H4 (cell line): ENCODE results near the gene KSR1. TPM values are rescaled to one million over a fixed set of nuclear protein-coding genes. Genes with fewer than 3 reads are reported as not detected.
"Not testable (repeated sequence)": the region's sequence is repeated elsewhere in the genome, so short reads cannot be mapped to it uniquely, and the experiment has no call there.

Experiments used
- DNase-seq: peaks from one replicate; pipeline ENCODE4 v3.0.0-alpha.2; 2015; ENCODE audit warnings: low spot score
- total RNA-seq: library from RNA; depleted of rRNA; stranded (reverse); fragments of >200 nt; shearing (Covaris generic); gene quantifications from 2 replicates; pipeline ENCODE4 v1.2.3, GENCODE V29; 2014

Gene KSR1
- total RNA-seq, 1 experiment from 2014 or later, result 3.9 TPM

- no peak for DNase-seq
Measured at GRCh38 chr17:27454089-27454488, 2.2 kb upstream of the KSR1 start.

GRCh38 chr17:27455236-27455913 lies 873 bp upstream of the KSR1 start:
- DNase-seq, result no peak

- DNase-seq, result no peak
Measured at GRCh38 chr17:27456681-27457359, 572 bp downstream of the KSR1 start.

DNA sequence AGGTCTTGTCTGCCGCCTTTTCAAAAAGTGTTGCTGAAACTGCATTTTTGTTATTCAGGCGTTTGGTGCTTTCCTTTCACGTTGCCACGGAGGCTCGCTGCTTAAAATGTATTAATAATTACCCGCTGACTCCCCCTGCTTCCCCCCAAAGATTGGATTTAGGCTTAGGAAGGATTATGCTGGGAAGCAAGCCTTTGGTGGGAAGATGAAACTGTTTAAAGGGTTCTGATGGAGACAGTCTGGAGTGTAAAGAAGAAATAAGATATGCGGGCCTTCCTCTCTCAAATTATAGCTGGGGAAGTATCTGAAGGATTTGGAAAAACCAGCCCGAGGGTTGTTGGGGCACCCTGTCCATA lies 1.1 kb downstream of the KSR1 start:
- DNase-seq, result no peak

- no peak for DNase-seq
Measured at GRCh38 chr17:27457731-27458523, 1.7 kb downstream of the KSR1 start.

DNA sequence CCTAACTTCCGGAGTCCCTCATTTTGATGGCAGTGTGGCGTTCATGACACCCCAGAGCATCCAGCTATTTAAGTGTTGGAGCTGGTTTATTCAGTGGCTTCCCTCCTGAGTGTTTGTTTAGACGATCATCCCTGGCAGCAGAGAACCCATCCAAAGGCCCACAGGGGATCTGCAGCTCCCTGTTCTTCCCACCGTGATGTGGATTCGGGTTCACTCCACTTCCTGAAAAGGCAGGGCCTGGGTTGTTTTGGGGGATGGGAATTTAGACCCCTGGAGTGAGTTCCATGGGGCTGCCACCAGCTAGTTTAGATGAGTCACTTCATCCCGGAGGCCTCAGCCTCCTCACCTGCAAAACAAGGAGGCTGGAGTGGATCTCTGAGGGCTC lies 2.3 kb downstream of the KSR1 start:
- no peak for DNase-seq

DNA sequence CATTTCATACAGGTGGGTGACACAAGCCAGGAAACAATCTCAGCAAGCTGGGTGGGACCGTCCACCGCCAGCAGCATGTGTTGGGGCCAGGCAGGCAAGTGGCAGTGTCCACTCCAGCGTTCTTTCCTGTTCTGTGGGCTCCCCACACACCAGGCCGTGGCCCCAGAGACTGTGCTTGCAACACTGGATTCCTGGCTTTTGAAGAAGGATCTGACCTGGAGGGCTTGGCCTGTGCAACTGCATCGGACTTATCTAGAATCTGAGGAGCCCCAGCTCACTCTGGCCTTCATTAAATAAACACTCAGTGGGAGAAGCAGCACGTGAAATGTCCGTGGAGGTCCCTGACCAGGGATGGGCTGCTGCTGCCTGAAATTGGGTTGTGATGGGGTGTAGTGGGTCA lies 3.2 kb downstream of the KSR1 start:
- DNase-seq, result no peak

DNA sequence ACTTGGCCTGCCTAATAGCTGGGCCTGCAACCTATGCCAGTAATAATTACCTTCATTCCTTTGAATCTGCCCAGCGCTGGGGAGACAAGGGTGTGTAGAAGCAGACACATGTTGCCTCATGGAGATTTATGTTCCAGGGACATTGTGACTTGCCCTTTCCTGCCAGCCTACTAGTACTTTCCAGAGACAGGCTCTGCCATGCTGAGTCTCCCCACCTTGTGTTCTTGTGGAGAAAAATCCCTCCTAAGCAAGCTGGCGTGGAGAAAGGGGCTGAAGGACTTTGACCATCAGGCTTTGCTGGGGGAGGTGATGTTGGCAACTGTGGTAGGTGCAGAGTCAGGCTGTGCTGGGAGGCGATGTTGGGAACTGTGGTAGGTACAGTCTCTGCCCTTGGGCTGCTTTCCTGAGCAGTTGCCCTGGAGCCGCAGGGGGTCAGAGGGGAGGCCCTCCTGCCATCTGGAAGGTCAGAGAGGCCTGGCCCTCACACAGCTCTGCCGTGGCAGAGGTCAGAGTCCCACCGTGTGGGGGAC lies 4.0 kb downstream of the KSR1 start:
- DNase-seq, result no peak

- DNase-seq, result no peak
Measured at GRCh38 chr17:27461192-27461859, 5.1 kb downstream of the KSR1 start.

DNA sequence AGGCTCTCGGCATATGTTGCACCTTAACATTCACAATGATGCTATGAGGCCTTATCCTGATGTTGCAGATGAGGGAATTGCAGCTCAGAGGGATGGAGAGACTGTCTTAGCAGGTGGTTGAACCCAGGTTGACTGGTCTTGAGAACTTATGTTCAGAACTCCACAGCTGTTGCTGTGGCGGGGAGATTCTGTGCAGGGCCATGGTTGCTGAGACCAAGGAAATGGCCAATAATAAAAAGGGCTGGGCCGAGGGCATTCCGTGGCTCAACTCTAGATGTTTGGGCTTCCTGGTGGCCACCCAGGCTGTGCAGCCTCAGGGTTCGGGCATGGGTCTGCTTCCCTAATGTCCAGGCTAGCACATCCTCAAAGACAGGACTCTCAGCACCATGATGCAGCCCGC lies 5.9 kb downstream of the KSR1 start:
- DNase-seq, result no peak

DNA sequence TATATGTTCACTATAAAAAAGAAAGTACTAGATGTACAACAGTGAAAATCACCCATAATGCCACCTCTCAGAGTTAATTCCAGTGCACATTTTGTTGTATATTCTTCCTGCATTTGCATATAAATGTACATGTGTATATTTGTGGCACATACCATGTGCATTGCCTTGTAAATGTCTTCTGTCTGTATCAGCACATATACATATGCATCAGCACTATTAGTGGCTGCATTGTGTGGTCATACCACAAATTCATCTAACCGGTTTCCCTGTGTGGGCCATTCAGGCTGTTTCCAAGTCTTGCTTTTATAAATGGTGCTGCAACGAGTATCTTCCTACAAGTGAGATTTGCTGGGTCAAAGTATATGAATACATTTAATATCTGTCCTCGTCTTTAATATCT lies 6.5 kb downstream of the KSR1 start:
- DNase-seq, result no peak

GRCh38 chr17:27463235-27463677 lies 7.0 kb downstream of the KSR1 start:
- peak; percentile 71 for DNase-seq

DNA sequence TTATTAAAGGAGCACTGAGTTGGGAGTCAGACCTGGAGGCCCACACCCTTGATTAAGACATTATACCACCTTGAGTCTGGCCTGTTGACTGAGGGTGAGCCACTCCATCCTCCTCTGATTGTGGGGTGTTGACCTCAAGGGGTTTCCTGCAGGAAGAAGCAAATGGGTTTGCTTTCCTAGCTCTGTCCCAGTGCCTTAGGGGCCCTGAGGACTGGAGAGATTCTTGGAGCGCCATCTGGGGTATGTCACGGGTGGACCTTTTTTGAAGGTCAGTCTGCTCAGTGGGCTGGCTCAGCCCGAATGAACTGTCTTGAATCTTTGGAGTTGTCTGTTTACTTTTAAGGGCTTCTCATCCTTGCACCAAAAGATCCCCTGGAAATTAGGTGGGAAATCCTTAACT lies 7.8 kb downstream of the KSR1 start:
- DNase-seq, result not testable (repeated sequence)

GRCh38 chr17:27464431-27464830 lies 8.2 kb downstream of the KSR1 start:
- no peak for DNase-seq

GRCh38 chr17:27465875-27466274 lies 9.6 kb downstream of the KSR1 start:
- not testable (repeated sequence) for DNase-seq

DNA sequence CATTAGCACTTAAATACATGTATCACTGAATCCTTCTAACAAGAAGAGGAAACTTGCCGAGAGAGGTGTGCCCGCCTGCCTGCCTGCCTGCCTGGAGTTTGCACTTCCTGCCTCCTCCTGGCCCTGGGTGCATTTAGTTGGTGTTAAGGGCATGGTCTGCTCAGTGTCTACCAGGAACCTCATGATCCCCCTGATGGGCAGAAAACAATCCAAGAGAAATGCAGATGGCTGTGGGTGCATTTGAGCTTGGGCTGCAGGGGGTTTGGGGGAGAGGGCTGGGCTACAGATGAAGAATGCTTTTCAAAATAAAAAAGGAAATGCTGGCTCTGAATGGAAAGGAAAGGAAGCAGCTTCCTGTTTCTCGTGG lies 10.1 kb downstream of the KSR1 start:
- no peak for DNase-seq

DNA sequence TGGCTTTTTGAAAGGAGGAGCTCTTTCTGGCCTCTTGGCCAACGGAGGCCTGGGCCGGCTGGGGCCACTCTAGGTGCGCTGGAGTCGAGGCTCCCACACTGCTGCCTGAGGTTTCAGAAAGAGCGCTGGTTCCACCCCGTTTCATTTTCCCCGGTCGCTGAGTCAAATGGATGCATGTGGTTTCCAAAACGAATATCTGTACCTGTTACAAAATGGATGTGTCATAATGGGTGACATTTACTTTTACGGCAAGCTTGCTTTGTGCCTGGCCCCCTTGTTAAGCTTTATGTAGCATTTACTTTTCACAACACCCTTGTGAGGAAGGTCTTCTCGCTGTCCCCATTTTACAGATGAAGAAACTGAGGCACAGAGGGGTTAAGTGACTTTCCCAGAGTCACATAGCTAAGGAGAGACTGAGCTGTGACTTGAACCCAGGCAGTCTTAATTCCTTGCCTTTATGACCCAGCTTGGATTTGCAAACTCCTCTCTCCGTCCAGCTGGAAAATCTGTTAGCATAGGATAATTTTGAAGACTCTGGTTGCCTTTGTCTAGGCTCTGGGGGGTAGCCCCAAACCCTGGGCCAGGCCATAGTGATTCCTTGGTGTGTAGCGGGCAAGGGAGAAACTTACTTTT lies 10.6 kb downstream of the KSR1 start:
- no peak for DNase-seq

DNA sequence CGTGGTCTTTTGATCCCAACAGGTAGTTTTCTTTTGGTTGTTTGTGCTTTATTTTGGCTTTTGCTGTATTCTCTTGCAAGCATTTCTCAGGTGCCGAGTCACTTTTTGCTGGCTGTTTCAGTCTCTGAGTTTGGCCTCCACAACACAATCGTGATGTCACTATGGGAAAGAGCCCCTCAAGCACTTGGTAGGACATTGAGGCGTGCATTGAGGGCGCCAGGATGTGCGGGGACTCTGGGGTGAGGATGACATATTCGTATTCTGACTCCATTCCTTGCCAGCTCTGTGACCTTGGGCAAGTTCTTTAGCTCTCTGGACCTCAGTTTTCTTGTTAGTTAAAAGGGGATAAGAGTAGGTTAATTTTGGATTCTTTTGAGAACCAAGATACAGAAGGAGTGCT lies 13.0 kb downstream of the KSR1 start:
- no peak for DNase-seq

DNA sequence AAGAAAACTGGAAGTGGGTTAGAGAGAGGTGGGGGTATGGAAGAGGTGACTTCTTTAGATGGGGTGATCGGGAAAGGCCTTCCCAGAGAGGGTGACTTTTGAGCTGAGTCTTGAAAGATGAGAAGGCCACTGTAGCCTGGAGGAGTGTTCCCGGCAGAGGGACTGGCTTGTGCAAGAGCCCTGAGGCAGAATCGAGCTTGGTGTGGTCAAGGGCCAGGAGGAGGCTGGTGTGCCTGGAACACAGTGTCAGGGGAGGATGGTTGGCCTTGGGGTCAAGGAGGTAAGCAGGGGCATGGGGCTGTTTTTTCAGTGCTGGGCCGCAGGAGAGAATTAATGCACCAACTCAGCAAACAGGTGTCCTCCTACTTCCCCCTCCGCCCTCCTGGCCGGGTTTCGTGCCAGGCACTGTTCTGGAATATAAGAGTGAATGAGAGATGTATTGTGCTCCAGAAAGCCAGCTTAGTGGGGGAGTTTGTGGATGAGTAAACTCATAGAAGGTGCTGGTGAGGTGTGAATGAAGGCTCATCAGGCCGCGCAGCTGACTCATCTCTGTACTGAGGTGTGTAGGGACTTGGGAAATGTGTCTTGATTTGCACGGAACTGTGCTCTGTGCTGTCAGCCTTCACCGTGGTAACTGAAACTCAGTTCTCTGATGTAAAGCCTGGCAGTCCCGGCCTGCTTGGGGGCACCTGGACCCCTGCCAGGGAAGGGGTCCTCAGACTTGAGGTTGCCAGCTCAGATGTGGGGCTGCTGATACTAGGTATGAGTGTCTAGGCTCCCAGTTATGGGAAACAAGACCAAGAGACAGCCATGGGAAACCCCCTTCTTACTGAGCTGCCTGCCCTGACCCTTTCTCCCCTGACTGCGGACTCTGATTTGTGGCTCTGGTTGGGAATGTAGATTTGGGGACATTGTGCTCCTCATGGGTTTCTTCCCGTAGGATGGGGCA lies 15.3 kb downstream of the KSR1 start:
- no peak for DNase-seq

DNA sequence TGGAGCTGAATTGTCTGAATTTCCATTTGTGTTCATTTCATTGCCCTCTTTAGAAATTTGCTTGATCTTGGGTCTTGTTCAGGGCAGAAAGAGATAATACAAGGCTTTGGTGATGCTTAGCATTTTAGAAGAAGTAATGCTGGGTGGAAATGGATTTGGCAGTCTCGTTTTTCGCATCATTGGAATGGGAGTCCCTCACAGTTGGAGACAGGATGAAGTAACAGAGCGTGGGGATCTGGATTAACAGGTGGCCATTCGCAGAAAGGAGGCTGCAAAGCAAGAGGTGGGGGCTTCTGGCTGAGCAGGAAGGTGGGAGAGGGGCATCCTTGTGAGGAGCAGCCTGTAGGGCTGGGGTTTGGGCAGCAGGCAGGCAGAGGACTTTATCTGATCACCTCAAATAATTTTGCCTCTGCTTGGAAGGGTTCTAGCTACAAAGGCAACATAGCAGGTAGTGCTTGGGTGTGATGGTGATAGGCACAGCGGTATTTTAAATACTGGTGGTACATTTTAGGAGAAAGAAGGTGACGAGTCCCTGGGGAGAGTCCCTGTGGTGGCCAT lies 17.0 kb downstream of the KSR1 start:
- no peak for DNase-seq
